Sigmoid colon (tissue), 4 donors: ENCODE measurements around the gene NIPA2.
"Not testable (repeated sequence)": the region's sequence is repeated elsewhere in the genome, so short reads cannot be mapped to it uniquely, and the experiment has no call there.

ENCODE experiments used
- EP300 ChIP-seq, 4 donors: sonication (generic); formaldehyde crosslinking; IDR thresholded peaks; one replicate each; pipeline ENCODE4 v1.6.1; 2017; ENCODE audit warnings: antibody characterized with exemption in 4 of 4
- POLR2A ChIP-seq, 2 donors: fragments of 450-650 bp; IDR thresholded peaks; one replicate each; pipeline ENCODE4 v1.6.1; 2016; ENCODE audit warnings: antibody characterized with exemption in 2 of 2, mild to moderate bottlenecking in 2 of 2, moderate library complexity in 2 of 2
- TF ChIP-seq, protein P1 (sequence below), 4 experiments: fragments of 450-650 bp in 3 of 4; fragments of 200-600 bp in 1 of 4; IDR thresholded peaks; one replicate each; pipeline ENCODE4 v1.5.1; 2016 to 2019; ENCODE audit warnings: antibody characterized with exemption in 4 of 4, mild to moderate bottlenecking in 3 of 4, moderate library complexity in 2 of 4

DNA sequence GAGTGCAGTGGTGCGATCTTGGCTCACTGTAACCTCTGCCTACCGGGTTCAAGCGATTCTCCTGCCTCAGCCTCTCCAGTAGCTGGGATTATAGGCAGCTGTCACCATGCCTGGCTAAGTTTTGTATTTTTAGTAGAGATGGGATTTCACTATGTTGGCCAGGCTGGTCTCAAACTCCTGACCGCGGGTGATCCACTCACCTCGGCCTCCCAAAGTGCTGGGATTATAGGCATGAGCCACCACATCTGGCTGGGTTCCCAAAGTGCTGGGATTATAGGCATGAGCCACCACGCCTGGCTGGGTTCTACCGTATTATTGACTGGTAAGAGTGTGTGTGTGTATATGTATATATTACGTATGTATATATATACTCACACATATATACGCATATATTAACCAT lies 35.5 kb upstream of the NIPA2 start:
- not testable (repeated sequence) for TF ChIP-seq POLR2A, EP300 (IDR thresholded peaks at IDR 0.05)
- TF ChIP-seq, protein P1, sequence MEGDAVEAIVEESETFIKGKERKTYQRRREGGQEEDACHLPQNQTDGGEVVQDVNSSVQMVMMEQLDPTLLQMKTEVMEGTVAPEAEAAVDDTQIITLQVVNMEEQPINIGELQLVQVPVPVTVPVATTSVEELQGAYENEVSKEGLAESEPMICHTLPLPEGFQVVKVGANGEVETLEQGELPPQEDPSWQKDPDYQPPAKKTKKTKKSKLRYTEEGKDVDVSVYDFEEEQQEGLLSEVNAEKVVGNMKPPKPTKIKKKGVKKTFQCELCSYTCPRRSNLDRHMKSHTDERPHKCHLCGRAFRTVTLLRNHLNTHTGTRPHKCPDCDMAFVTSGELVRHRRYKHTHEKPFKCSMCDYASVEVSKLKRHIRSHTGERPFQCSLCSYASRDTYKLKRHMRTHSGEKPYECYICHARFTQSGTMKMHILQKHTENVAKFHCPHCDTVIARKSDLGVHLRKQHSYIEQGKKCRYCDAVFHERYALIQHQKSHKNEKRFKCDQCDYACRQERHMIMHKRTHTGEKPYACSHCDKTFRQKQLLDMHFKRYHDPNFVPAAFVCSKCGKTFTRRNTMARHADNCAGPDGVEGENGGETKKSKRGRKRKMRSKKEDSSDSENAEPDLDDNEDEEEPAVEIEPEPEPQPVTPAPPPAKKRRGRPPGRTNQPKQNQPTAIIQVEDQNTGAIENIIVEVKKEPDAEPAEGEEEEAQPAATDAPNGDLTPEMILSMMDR (IDR thresholded peaks at IDR 0.05): not testable (repeated sequence)
